Liver (tissue), 9 donors: Measurements from ENCODE around the gene NOTCH4. TPM values are rescaled to one million over a fixed set of nuclear protein-coding genes. Genes with fewer than 3 reads are reported as not detected.

Experiments used
- DNase-seq: peaks from one replicate; pipeline ENCODE4 v3.0.0-alpha.2; 2017; ENCODE audit warnings: low spot score
- H3K27ac ChIP-seq, 2 donors: one replicate each; pipeline ENCODE4 v1.7.0; 2013; ENCODE audit warnings: inconsistent platforms in 2 of 2, low read length in 2 of 2, control low read depth in 1 of 2, low read depth in 1 of 2, mild to moderate bottlenecking in 1 of 2
- H3K27me3 ChIP-seq, 4 donors: one replicate each; pipeline versions ENCODE4 v1.6.1 to v1.7.0; 2013; ENCODE audit warnings: low read length in 3 of 4, inconsistent platforms in 1 of 4, mild to moderate bottlenecking in 1 of 4, moderate library complexity in 1 of 4; ENCODE audit not compliant: control insufficient read depth in 4 of 4, insufficient read depth in 4 of 4
- H3K36me3 ChIP-seq, 4 donors: one replicate each; pipeline versions ENCODE4 v1.6.1 to v1.7.0; 2013; ENCODE audit warnings: low read length in 3 of 4, mild to moderate bottlenecking in 3 of 4, low read depth in 1 of 4, moderate library complexity in 1 of 4; ENCODE audit not compliant: control insufficient read depth in 4 of 4, insufficient read depth in 3 of 4
- H3K4me1 ChIP-seq, 4 donors: one replicate each; pipeline versions ENCODE4 v1.6.1 to v1.7.0; 2013; ENCODE audit warnings: low read length in 3 of 4, mild to moderate bottlenecking in 3 of 4, moderate library complexity in 1 of 4; ENCODE audit not compliant: control insufficient read depth in 4 of 4, insufficient read depth in 4 of 4
- H3K4me3 ChIP-seq, 3 donors: one replicate each; pipeline versions ENCODE4 v1.6.1 to v1.7.0; 2013; ENCODE audit warnings: low read length in 3 of 3, control low read depth in 1 of 3, low read depth in 1 of 3, mild to moderate bottlenecking in 1 of 3
- H3K9ac ChIP-seq, 2 donors: one replicate each; pipeline ENCODE4 v1.7.0; 2013; ENCODE audit warnings: low read length in 2 of 2, mild to moderate bottlenecking in 2 of 2, moderate library complexity in 2 of 2, control low read depth in 1 of 2, low read depth in 1 of 2
- H3K9me3 ChIP-seq, 4 donors: one replicate each; pipeline versions ENCODE4 v1.6.1 to v1.7.0; 2013; ENCODE audit warnings: low read length in 3 of 4; ENCODE audit not compliant: control insufficient read depth in 4 of 4
- EGR1 ChIP-seq, 2 donors: IDR thresholded peaks; 2 replicates each; pipeline ENCODE4 v1.6.1; 2016 to 2018; ENCODE audit warnings: antibody characterized with exemption in 2 of 2, low read depth in 2 of 2
- FOXA1 ChIP-seq: IDR thresholded peaks from 2 replicates; pipeline ENCODE4 v1.6.1; 2016; ENCODE audit warnings: antibody characterized with exemption
- RAD21 ChIP-seq, 2 donors: IDR thresholded peaks; 2 replicates each; pipeline ENCODE4 v1.6.1; 2016; ENCODE audit warnings: antibody characterized with exemption in 2 of 2, mild to moderate bottlenecking in 2 of 2
- RXRA ChIP-seq, 2 donors: IDR thresholded peaks; 2 replicates each; pipeline ENCODE4 v1.6.1; 2017 to 2018; ENCODE audit warnings: antibody characterized with exemption in 2 of 2, mild to moderate bottlenecking in 1 of 2
- SP1 ChIP-seq: IDR thresholded peaks from 2 replicates; pipeline ENCODE4 v1.6.1; 2018; ENCODE audit warnings: antibody characterized with exemption, mild to moderate bottlenecking
- YY1 ChIP-seq: IDR thresholded peaks from 2 replicates; pipeline ENCODE4 v1.6.1; 2016; ENCODE audit warnings: antibody characterized with exemption, mild to moderate bottlenecking
- WGBS: extraction: QIAGEN DNeasy Blood & Tissue Kit; methylation state at CpG from one replicate; pipeline ENCODE4 v1.1.7; 2013; 5-methylcytosine and 5-hydroxymethylcytosine counted together
- polyA plus RNA-seq, 2 donors: library from polyadenylated mRNA; stranded (reverse) in 1 of 2; unstranded in 1 of 2; fragments of 200-250 nt in 1 of 2; fragments of >200 nt in 1 of 2; fragmentation: Nextera tagmentation in 1 of 2; extraction: Ambion mirVana in 1 of 2; gene quantifications; one replicate each; pipeline versions ENCODE4 v1.2.1 to v1.2.3, GENCODE V29; 2013 to 2015
- total RNA-seq, 2 donors: library from RNA; depleted of rRNA; stranded (reverse); fragments of >200 nt; gene quantifications; one replicate each; pipeline ENCODE4 v1.2.3, GENCODE V29; 2014
- TF ChIP-seq, protein P1 (sequence below): IDR thresholded peaks from 2 replicates; pipeline ENCODE4 v1.6.1; 2016; ENCODE audit warnings: antibody characterized with exemption
- TF ChIP-seq, protein P2 (sequence below): IDR thresholded peaks from 2 replicates; pipeline ENCODE4 v1.6.1; 2016; ENCODE audit warnings: antibody characterized with exemption
- TF ChIP-seq, protein P3 (sequence below): IDR thresholded peaks from 2 replicates; pipeline ENCODE4 v1.6.1; 2016; ENCODE audit warnings: antibody characterized with exemption, mild to moderate bottlenecking
- donor health status: healthy.
- donor health status: healthy.
- donor health status: healthy.
- donor health status: healthy.
- donor health status: healthy.

Gene NOTCH4
- total and polyA plus RNA-seq, 4 donors: 2.6 to 15.1 (median 8.8) TPM

DNA sequence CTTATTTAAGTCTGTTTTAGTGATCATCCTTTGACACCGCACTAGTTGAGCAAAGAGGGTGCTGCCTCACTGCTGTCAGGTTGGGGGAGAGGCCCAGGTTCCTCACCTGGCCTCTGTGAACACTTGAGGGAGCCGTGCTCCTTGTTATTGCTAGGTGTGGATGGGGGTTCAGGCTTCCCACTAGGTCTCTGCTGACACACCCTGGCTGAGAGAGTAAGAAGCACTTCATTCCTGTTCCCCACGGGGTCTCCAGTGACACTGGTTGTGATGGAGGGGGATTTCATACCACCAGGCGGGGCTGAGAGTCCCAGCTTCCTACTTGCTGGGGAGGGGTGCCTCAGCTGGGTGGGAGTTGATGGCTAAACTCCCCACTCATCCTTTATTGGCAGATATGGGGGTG lies 11.1 kb upstream of the NOTCH4 start:
- no peaks in the 10 kb centered on the region for H3K36me3 ChIP-seq
- no peak for TF ChIP-seq RXRA (IDR thresholded peaks at IDR 0.05)
- TF ChIP-seq EGR1 (IDR thresholded peaks at IDR 0.05; ENCODE audit: low read depth in 2 of 2): no peak
- TF ChIP-seq, protein P1, sequence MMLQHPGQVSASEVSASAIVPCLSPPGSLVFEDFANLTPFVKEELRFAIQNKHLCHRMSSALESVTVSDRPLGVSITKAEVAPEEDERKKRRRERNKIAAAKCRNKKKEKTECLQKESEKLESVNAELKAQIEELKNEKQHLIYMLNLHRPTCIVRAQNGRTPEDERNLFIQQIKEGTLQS: no peak
- TF ChIP-seq, protein P2, sequence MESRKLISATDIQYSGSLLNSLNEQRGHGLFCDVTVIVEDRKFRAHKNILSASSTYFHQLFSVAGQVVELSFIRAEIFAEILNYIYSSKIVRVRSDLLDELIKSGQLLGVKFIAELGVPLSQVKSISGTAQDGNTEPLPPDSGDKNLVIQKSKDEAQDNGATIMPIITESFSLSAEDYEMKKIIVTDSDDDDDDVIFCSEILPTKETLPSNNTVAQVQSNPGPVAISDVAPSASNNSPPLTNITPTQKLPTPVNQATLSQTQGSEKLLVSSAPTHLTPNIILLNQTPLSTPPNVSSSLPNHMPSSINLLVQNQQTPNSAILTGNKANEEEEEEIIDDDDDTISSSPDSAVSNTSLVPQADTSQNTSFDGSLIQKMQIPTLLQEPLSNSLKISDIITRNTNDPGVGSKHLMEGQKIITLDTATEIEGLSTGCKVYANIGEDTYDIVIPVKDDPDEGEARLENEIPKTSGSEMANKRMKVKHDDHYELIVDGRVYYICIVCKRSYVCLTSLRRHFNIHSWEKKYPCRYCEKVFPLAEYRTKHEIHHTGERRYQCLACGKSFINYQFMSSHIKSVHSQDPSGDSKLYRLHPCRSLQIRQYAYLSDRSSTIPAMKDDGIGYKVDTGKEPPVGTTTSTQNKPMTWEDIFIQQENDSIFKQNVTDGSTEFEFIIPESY: no peak
- no peak for TF ChIP-seq YY1
- no peak for DNase-seq
- H3K27me3 ChIP-seq: no peaks in the 10 kb centered on the region
- no peak overlapping the region for H3K9ac ChIP-seq
- H3K9me3 ChIP-seq: no peaks in the 10 kb centered on the region
- H3K4me3 ChIP-seq: no peak overlapping the region
- WGBS: 59% methylated on average over 4 of the region's 4 CpGs
- no peak overlapping the region for H3K27ac ChIP-seq
- no peaks in the 10 kb centered on the region for H3K4me1 ChIP-seq

DNA sequence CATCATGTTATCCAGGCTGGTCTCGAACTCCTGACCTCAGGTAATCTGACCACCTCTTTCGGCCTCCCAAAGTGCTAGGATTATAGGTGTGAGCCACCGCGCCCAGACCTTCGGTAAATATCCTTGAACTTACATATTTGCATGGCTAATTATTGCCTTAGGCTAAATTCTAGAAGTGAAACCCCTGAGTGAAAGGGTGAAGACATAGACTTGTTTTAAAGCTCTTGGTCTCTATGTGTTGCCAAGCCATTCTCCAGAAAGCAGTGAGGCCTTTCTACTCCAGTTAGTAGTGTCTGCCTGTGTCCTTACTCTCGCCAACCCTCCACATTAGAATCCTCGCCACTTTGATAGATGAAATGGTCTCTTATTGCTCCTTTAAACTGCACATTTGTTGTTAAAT lies 2.6 kb upstream of the NOTCH4 start:
- WGBS: 95% methylated on average over 7 of the region's 7 CpGs
- TF ChIP-seq SP1: no peak

DNA sequence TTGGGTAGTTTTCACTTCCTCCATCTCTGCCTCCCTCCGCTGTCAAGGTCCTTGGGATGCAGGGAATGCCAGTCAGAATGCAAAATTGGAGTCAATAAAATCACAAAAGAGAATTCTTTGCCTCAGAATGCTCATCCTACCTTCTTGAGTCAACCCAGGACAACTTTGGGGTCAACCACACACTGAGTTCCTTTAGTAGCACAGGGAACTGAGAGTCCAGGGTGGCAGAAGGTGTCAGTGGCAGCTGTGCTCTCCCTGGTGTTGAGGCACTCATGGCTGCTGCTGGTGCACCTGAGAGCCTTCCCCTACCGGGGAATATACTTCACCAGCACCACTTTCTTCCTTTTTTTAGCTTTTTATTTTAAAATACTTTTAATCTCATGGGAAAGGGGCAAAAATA lies 829 bp upstream of the NOTCH4 start:
- H3K27ac ChIP-seq: no peak overlapping the region
- no peaks in the 10 kb centered on the region for H3K9me3 ChIP-seq
- no peaks in the 10 kb centered on the region for H3K27me3 ChIP-seq
- no peak overlapping the region for H3K9ac ChIP-seq
- 78% methylated on average over 2 of the region's 2 CpGs for WGBS
- DNase-seq: no peak
- H3K4me1 ChIP-seq: no peaks in the 10 kb centered on the region
- H3K36me3 ChIP-seq: no peaks in the 10 kb centered on the region
- H3K4me3 ChIP-seq: no peak overlapping the region
- TF ChIP-seq FOXA1: no peak
- TF ChIP-seq, protein P1: no peak

More for the DNA sequence above, 2.6 kb upstream of the NOTCH4 start:
- Histone ChIP-seq H3K36me3 (no peaks in the 10 kb centered on the region), H3K9ac (no peak overlapping the region), H3K4me3 (no peak overlapping the region), H3K27ac (no peak overlapping the region), H3K27me3 (no peaks in the 10 kb centered on the region), H3K4me1 (no peaks in the 10 kb centered on the region), H3K9me3 (no peaks in the 10 kb centered on the region)
- no peak for DNase-seq

DNA sequence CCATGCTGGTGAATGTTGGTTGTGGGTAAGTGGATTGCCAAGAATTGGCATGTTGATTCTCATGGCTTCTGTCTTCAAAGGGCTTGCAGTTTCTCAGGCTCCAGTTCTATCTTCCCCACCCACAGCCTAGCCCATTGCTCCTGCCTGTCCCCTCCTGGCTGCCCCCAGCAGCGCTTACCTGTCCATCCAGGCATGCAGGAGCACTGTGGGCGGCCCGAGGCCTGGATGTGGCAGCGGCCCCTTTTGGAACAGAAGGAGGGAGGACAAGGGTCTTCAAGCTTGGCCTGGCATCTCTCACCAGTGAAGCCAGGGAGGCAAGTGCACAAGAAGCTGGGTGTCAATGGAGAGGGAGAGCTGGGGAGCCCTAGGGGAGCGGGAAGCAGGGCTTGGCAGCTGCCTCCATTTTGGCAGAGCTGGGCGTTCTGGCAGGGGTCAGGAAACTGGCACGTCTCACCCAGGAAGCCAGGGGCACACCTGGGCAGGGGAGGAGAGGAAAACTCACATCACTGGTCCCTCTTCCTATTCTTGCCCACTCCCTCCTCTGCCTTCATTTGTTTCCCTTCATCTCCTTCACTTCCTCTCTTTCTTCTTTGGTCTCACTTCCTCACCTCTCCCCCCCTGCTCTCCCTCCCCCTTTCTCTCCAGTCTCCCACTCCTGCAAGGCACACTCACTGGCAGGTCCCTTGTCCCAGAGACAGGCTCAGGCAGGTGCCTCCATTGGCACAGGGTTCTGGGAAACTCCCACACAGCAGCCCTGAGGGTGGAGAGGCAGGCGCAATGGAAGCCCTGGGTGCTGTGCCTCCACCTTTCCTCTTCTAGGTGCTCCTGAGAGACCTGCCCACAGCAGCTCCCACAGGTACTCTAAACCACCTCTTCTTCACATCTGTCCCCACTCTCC lies 1.3 kb downstream of the NOTCH4 start:
- Histone ChIP-seq H3K4me1 (no peaks in the 10 kb centered on the region), H3K9me3 (no peaks in the 10 kb centered on the region)

More for the DNA sequence above, 1.3 kb downstream of the NOTCH4 start:
- 82% methylated on average over 8 of the region's 8 CpGs for whole genome bisulfite sequencing
- H3K4me3 ChIP-seq: peak overlapping the region in 1 of 3 donors; percentile 29
- TF ChIP-seq RAD21 (IDR thresholded peaks at IDR 0.05): no peak
- TF ChIP-seq, protein P1: no peak
- TF ChIP-seq, protein P3, sequence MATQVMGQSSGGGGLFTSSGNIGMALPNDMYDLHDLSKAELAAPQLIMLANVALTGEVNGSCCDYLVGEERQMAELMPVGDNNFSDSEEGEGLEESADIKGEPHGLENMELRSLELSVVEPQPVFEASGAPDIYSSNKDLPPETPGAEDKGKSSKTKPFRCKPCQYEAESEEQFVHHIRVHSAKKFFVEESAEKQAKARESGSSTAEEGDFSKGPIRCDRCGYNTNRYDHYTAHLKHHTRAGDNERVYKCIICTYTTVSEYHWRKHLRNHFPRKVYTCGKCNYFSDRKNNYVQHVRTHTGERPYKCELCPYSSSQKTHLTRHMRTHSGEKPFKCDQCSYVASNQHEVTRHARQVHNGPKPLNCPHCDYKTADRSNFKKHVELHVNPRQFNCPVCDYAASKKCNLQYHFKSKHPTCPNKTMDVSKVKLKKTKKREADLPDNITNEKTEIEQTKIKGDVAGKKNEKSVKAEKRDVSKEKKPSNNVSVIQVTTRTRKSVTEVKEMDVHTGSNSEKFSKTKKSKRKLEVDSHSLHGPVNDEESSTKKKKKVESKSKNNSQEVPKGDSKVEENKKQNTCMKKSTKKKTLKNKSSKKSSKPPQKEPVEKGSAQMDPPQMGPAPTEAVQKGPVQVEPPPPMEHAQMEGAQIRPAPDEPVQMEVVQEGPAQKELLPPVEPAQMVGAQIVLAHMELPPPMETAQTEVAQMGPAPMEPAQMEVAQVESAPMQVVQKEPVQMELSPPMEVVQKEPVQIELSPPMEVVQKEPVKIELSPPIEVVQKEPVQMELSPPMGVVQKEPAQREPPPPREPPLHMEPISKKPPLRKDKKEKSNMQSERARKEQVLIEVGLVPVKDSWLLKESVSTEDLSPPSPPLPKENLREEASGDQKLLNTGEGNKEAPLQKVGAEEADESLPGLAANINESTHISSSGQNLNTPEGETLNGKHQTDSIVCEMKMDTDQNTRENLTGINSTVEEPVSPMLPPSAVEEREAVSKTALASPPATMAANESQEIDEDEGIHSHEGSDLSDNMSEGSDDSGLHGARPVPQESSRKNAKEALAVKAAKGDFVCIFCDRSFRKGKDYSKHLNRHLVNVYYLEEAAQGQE: no peak
- no peaks in the 10 kb centered on the region for H3K27me3 ChIP-seq
- H3K36me3 ChIP-seq: no peaks in the 10 kb centered on the region
- no peak for DNase-seq
- no peak overlapping the region for H3K9ac ChIP-seq
- peak overlapping the region in 1 of 2 donors; percentile 40 for H3K27ac ChIP-seq
